ENCODE results near the gene CACNB2.

Gene CACNB2

GRCh38 chr10:18273039-18273438, 132.8 kb downstream of the CACNB2 start:
- in situ Hi-C loops (cut with HindIII; ENCODE audit: low sequenced_read_pairs) = no loop called here

- in situ Hi-C loops (cut with HindIII; ENCODE audit: low sequenced_read_pairs) = no loop called here
These were observed 138.0 kb downstream of the CACNB2 start for GRCh38 chr10:18278181-18278580.

GRCh38 chr10:18279173-18279572, 138.9 kb downstream of the CACNB2 start:
- in situ Hi-C loops (cut with HindIII; ENCODE audit: low sequenced_read_pairs) = no loop called here

GRCh38 chr10:18282094-18282493, 141.9 kb downstream of the CACNB2 start:
- in situ Hi-C loops (cut with HindIII; ENCODE audit: low sequenced_read_pairs) = no loop called here

DNA sequence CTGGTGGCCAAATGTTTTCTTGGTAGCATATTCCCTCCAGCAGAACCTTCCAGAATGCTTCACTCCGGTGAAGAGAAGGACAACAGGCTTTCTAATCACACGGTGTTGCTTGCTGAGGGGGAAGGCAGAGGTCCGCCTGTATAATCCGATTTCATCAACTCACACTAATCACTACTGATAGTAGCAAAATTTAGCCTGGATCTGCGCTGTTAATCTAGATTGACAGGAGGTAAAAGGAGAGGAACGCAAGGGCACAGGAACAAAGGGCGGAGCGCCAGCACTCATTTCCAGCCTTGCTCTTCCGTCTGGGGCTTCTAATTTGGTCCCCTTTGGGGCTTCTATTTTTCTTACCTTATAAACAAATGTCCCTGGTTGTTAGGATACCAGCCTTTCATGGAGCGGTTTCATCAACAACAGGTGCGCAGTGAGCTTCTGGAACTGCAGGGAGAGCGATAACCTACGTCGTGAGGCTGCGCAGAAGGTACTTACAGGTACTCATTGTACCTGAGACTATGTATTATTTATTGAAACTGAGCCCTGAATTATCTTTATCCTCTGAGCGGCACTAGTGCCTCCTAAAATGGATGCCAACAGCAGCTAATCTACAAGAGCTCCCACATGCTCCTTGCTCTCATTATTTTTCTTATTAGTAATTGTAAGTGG, 150.6 kb downstream of the CACNB2 start:
- in situ Hi-C loops (cut with HindIII; ENCODE audit: low sequenced_read_pairs) = no loop called here

GRCh38 chr10:18293536-18294510, 153.6 kb downstream of the CACNB2 start:
- in situ Hi-C loops (cut with HindIII; ENCODE audit: low sequenced_read_pairs) = no loop called here

GRCh38 chr10:18294633-18295032, 154.4 kb downstream of the CACNB2 start:
- in situ Hi-C loops (cut with HindIII; ENCODE audit: low sequenced_read_pairs) = no loop called here

DNA sequence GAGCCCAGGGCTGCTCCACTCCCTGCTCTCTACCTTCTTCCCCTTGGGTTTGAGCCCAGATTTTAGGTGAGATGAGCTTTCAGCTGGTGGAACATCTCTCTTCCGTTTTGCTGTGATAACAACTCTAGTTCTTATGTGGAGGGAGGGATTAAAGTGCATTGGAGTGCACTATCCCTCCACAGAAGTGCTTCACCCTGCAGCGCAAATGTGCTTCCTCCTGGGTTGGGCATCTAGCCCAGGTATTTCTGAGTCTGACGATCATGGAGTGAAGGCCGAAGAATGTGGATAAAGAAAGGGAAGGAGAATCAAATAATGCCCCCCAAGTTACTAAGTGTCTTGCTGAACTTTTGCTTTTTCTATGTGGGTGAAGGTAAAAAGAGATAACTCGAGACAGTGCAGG, 157.4 kb downstream of the CACNB2 start:
- in situ Hi-C loops (cut with HindIII; ENCODE audit: low sequenced_read_pairs) = no loop called here

DNA sequence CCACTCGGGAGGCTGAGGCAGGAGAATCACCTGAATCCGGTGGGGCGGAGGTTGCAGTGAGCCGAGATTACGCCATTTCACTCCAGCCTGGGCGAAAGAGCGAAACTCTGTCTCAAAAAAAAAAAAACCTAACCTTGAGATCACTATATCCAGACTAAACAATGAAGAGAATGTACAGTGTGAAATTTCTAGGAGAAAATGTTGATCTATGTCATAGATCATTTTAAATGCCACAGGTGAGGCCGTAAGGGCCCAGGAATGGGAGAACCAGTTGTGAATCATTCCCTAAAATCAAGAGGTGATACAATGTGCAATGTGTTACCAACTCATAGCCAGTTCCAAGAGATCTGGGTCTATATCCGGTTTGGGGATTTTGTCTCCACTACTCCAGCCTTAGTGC, 158.0 kb downstream of the CACNB2 start:
- in situ Hi-C loops (cut with HindIII; ENCODE audit: low sequenced_read_pairs) = no loop called here

DNA sequence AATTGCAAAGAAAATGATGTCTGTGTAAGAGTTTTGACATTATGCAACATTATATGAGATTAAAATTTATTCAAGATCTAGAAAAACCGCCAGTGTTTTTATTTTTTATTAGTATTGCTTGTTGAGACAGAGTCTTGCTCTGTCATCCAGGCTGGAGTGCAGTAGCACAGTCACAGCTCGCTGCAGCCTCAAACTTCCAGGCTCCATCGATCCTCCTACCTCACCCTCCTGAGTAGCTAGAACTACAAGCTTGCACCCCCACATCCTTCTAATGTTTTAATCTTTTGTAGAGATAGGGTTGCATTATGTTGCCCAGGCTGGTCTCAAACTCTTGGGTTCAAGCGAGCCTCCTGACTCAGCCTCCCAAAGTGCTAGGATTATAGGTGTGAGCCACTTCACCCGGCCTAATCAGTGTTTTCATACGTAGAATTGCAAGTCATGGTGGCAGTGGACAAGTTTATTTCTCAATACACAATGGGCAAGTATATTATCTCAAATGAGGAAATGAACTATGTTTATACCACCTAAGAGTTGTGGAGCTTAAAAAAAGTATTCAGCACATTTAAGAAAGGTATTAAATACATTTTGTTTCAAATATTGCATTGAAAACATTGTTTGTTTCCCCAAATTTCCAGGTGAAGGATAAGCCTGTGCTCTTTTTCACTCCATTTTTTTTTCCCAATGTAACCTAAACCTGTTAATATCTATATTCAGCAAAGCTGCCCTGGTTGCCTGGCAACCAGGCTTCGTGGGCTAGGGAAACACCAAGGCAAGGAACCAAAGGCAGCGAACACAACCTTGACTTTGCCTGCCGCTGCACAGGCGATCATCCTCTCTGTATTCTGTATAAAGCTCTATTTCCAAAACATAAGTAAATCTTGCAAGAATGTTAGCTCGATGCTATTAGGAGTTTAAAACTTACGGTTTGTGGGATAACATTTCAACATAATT, 163.9 kb downstream of the CACNB2 start:
- in situ Hi-C loops (cut with HindIII; ENCODE audit: low sequenced_read_pairs) = no loop called here

DNA sequence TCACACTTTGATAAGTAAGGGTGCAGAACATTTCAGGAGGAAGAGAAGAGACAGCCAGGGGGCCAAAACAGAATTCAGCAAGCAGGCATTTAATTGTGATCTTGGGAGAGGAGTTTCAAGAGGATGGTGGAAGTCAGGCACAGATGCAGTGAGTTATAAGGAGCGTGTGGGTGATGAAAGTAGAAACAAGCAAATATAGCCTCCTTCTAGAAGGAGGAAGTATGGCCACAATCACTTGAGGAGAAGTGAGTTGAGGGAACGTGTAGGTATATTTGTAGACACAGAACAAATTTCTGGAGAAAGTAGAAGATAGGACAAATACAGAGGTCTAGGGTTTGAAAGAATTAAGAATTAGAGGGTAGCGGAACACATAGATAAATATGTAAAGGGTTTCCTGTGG, 165.8 kb downstream of the CACNB2 start:
- in situ Hi-C loops (cut with HindIII; ENCODE audit: low sequenced_read_pairs) = no loop called here

DNA sequence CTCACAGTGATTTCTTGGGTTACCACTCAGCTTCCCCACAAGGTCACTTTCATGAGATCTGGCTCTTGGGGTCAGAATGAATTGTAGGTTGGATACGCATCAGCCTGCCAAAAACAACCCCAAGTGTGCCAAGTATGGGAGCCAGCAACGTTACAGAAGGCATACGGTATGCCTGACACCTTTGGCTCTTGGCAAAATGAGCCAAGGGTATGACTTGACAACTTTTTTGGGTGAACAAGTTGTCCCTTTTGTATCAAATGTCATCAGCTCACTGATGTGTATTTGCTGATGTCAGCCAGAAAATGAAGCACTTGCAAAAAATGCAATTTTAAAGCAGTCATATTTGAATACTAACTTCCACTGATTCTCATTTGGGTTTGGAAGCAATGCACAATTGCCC, 168.4 kb downstream of the CACNB2 start:
- in situ Hi-C loops (cut with HindIII; ENCODE audit: low sequenced_read_pairs) = no loop called here

DNA sequence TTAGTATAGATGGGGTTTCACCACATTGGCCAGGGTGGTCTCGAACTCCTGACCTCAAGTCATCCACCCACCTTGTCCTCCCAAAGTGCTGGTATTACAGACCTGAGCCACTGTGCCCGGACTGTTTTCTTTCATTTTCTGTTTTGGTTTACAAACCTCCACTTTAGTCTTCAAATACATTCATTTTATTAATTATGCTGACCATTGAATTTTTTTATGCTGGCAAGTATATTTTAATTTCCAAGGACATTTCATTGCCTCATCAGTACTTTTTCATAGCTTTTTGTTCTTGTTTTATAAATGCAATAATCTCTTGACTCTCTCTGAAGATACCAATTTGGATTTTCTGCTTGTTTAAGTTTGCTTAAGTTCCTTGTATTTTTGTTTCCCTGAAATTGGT, 170.5 kb downstream of the CACNB2 start:
- in situ Hi-C loops (cut with HindIII; ENCODE audit: low sequenced_read_pairs) = no loop called here

GRCh38 chr10:18312374-18313139, 172.3 kb downstream of the CACNB2 start:
- in situ Hi-C loops (cut with HindIII; ENCODE audit: low sequenced_read_pairs) = no loop called here

- in situ Hi-C loops (cut with HindIII; ENCODE audit: low sequenced_read_pairs) = no loop called here
These were observed 172.9 kb downstream of the CACNB2 start for GRCh38 chr10:18313140-18313530.

DNA sequence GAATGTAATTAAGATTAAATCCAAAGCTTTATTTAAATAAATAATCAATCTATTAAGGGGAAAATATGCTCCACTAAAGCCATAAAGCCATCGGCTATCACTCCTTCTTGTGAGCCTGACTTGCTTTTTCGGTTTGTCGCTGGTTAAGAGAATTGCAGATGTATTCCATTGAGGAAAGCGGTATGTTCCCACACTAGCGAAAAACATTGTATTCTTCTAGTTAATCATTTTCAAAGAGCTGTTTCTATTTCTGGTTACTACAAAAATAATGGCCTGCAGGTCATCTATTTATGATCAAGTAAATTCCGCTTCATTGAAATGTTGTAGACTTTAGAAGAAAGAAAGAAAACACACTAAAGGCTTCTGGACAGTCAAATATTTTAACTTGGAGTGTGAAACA, 173.4 kb downstream of the CACNB2 start:
- in situ Hi-C loops (cut with HindIII; ENCODE audit: low sequenced_read_pairs) = no loop called here

DNA sequence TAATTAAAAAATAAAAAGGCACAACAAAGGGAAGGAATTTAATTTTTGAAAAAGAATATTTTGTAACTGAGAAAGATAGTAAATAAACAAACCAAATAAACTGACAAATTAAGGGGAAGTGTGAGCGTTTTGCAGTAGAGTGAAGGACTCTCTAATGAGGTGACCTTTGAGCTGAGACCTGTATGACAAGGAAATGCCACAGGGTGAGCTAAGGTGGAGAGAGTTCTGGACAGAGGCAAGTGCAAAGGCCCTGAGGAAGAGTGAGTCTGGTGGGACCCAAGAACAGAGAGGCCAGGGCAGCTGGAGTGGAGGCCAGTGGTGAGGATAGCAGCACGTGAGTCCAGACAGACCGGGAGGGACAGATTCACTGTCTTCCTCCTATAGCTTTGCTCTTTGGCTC, 179.4 kb downstream of the CACNB2 start:
- in situ Hi-C loops (cut with HindIII; ENCODE audit: low sequenced_read_pairs) = no loop called here

- in situ Hi-C loops (cut with HindIII; ENCODE audit: low sequenced_read_pairs) = no loop called here
These were observed 181.1 kb downstream of the CACNB2 start for GRCh38 chr10:18321371-18321770.

- in situ Hi-C loops (cut with HindIII; ENCODE audit: low sequenced_read_pairs) = no loop called here
These were observed 183.7 kb downstream of the CACNB2 start for GRCh38 chr10:18323916-18324315.

- in situ Hi-C loops (cut with HindIII; ENCODE audit: low sequenced_read_pairs) = no loop called here
These were observed 185.2 kb downstream of the CACNB2 start for GRCh38 chr10:18325410-18325809.

All from endothelial cell of hepatic sinusoid (primary cell).